Nephron progenitor cell (in vitro differentiated cells): Measurements from ENCODE around the gene FASN.

Experiments
- DNase-seq: peaks from one replicate; pipeline ENCODE4 v3.0.0; 2021
- H3K27ac Mint-ChIP-seq: 2 replicates; pipeline ENCODE4 v1.8.0; 2021; ENCODE audit warnings: mild to moderate bottlenecking, moderate library complexity, mixed read lengths
- H3K27me3 Mint-ChIP-seq: 2 replicates; pipeline ENCODE4 v1.8.0; 2021; ENCODE audit warnings: mild to moderate bottlenecking, low read depth, mixed read lengths; ENCODE audit not compliant: poor library complexity
- H3K36me3 Mint-ChIP-seq: 2 replicates; pipeline ENCODE4 v1.8.0; 2021; ENCODE audit warnings: low read depth, mixed read lengths
- H3K4me1 Mint-ChIP-seq: 2 replicates; pipeline ENCODE4 v1.8.0; 2021; ENCODE audit warnings: mixed read lengths
- H3K4me3 Mint-ChIP-seq: 2 replicates; pipeline ENCODE4 v1.8.0; 2021; ENCODE audit warnings: mild to moderate bottlenecking, moderate library complexity, mixed read lengths
- H3K9me3 Mint-ChIP-seq: 2 replicates; pipeline ENCODE4 v1.8.0; 2021; ENCODE audit warnings: mild to moderate bottlenecking, moderate library complexity, mixed read lengths
- TF ChIP-seq, protein P1 (sequence below): fragments of 200-600 bp; sonication (generic); IDR thresholded peaks from 2 replicates; pipeline ENCODE4 v1.5.0; 2021; ENCODE audit warnings: antibody characterized with exemption

Gene FASN

DNA sequence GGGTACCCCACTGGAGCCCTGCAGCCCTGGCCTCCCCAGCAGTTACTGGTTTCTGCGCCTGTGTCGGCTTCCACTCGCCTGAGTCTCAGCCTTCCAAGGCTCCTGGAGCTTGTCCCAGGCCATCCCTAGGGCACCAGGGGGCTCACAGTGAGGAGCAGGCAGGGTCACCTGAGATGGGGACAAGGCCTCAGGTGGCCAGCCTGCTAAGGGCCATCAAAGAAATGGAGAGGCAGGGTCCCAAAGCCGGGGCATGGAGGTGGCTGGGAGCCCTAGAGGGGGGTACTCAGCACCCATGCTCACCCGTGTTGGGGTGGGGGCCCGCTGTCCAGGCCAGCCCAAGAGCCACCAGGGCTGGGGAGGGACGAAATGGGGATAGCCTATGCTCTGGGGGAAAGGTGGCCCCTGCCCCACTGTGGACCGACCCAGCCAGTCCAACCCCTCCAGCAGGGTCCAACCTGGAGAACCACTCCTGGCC lies 1.3 kb downstream of the FASN start:
- Mint-ChIP-seq H3K36me3 (no peaks in the 10 kb centered on the region), H3K9me3 (no peaks in the 10 kb centered on the region), H3K27ac (no peak overlapping the region), H3K27me3 (no peaks in the 10 kb centered on the region), H3K4me1 (peaks cover 35% of the 10 kb centered on the region), H3K4me3 (peak overlapping the region; percentile 77)
- DNase-seq, result no peak
- TF ChIP-seq, protein P1, sequence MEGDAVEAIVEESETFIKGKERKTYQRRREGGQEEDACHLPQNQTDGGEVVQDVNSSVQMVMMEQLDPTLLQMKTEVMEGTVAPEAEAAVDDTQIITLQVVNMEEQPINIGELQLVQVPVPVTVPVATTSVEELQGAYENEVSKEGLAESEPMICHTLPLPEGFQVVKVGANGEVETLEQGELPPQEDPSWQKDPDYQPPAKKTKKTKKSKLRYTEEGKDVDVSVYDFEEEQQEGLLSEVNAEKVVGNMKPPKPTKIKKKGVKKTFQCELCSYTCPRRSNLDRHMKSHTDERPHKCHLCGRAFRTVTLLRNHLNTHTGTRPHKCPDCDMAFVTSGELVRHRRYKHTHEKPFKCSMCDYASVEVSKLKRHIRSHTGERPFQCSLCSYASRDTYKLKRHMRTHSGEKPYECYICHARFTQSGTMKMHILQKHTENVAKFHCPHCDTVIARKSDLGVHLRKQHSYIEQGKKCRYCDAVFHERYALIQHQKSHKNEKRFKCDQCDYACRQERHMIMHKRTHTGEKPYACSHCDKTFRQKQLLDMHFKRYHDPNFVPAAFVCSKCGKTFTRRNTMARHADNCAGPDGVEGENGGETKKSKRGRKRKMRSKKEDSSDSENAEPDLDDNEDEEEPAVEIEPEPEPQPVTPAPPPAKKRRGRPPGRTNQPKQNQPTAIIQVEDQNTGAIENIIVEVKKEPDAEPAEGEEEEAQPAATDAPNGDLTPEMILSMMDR, result no peak

DNA sequence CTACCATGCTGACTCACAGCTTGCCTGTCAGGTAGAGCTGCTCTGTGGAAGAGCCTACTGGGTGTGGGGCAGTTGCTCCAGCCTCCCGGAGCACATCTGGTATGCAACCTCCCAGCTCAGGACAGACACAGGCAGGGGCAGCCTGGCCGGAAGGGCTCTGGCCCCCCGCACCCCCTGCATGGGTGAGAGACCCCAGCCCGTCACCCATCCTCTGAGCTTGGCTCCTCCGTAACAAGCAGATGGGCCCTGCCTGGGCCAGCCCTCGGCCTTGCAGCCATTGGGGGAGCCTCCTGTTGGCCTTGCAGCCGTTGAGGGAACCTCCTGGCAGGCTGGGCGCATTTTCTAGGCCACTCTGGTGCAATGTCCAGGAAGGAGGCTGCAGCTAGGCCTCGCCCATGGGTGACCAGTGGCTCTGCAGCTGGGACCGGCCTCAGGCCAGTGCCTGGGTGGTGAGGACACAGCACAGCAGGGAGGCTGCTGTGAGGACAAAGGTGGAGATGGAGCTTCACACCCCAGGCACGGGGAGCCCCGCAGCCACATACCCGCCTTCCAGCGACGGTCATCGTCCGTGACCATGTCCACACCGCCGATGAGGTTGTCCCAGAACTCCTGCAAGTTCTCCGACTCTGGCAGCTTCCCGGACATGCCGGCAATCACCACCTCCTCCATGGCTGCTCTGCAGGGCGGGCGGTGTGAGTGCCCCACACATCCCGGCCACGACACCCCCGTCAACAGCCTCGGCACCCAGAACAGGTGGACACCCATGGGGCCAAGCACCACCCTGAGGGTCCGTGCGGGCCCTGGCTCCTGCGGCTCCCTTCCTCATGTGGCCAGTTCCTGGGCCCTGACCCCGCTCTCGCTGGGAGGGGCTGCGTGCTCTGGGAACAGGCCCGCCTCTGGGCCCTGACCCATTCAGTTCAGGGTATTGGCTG lies 2.0 kb downstream of the FASN start:
- Mint-ChIP-seq H3K4me1 (peaks cover 28% of the 10 kb centered on the region), H3K36me3 (no peaks in the 10 kb centered on the region), H3K27me3 (no peaks in the 10 kb centered on the region), H3K9me3 (no peaks in the 10 kb centered on the region), H3K27ac (no peak overlapping the region), H3K4me3 (peak overlapping the region; percentile 77)
- no peak for DNase-seq
- TF ChIP-seq, protein P1, result no peak

DNA sequence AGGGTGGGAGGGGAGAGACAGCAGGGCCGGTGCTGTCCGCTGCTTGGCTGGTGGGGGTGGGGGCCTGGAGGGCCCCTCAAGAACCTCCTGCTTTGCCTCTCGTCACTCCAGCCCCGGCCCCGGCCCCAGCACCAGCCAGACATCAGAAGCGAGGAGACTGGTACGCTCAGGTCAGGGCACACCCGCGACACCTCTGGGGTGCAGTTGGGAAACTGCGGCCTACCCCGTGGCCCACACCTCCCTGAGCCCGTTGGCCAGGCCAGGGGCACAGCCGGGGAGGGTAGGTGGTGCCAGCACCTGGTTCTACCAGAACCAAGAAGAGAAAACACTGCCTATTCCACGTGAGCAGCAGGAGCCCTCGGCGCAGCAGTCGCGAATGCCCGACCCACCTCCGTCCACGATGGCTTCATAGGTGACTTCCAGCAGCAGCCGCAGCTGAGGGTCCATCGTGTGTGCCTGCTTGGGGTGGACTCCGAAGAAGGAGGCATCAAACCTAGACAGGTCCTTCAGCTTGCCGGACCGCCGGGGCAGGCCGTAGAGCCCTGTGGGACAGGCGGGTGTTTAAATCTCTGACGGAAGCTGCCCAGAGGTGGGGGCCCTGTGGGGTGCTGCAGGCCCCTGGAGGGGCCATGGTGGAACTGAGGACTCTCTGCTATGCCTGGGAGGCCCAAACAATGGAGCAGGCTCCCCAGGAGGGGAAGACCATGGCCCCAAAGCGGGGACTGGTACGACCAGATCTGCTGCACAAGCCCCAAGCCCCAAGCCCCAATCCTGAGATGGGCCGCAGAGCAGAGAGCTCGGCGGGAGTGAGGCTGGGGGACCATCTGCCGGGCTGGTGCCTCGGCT lies 2.9 kb downstream of the FASN start:
- Mint-ChIP-seq H3K4me3 (peak overlapping the region; percentile 77), H3K9me3 (no peaks in the 10 kb centered on the region), H3K27me3 (no peaks in the 10 kb centered on the region)

DNA sequence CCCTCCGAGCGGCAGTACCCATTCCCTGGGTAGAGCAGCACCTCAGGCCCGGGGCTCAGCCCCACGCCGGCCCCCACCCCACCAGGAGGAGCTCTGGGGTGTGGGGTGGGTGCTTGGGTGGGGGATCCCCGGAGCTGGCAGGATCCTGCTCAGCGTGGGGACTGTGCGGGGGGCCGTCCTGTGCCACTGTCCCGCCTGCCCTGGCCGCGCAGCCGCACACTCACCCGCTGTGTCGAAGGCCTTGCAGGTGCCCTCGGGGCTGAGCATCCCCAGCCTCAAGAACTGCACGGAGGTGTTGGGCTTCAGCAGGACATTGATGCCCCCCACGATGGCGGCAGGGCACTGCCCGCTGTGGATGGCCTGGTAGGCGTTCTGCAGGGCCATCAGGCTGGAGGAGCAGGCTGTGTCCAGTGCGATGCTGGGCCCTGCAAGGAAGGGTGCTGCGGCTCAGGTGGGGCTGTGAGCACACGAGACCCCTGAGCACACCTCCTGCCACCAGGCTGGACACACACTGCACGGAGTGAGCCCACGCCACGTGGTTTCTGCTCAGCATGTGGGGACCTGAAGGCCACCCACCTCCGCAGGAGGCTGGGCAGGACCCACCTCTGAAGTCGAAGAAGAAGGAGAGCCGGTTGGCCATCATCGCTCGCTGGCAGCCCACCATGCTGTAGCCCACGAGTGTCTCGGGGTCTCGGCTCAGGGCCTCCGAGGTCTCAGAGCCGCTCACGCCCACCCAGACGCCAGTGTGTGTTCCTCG lies 4.9 kb downstream of the FASN start:
- H3K9me3 Mint-ChIP-seq, result no peaks in the 10 kb centered on the region
- H3K27me3 Mint-ChIP-seq, result no peaks in the 10 kb centered on the region
- DNase-seq, result no peak
- peaks cover 9% of the 10 kb centered on the region for H3K4me1 Mint-ChIP-seq
- H3K36me3 Mint-ChIP-seq, result no peaks in the 10 kb centered on the region
- H3K27ac Mint-ChIP-seq, result no peak overlapping the region
- H3K4me3 Mint-ChIP-seq, result no peak overlapping the region
- TF ChIP-seq, protein P1, result no peak

More for the DNA sequence above, 2.9 kb downstream of the FASN start:
- H3K36me3 Mint-ChIP-seq, result no peaks in the 10 kb centered on the region
- peaks cover 19% of the 10 kb centered on the region for H3K4me1 Mint-ChIP-seq
- TF ChIP-seq, protein P1, result no peak
- peak overlapping the region; percentile 29 for H3K27ac Mint-ChIP-seq
- no peak for DNase-seq

DNA sequence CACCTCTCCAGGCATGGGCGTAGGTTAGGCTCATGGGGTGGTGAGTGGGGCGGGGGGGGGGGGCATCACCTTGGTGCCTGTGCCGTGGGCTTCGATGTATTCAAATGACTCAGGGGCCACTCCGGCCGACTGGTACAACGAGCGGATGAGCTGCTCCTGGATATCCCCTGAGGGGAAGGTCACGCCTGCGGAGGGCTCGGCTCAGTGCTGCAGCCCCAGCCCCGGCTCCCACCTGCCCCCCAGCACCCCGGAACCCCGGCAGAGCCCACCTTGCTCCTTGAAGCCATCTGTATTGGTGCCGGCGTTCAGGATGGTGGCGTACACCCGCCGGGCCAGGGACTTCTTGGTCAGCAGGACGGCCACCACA lies 5.4 kb downstream of the FASN start:
- H3K4me1 Mint-ChIP-seq, result peaks cover 9% of the 10 kb centered on the region
- no peaks in the 10 kb centered on the region for H3K27me3 Mint-ChIP-seq
- no peak overlapping the region for H3K27ac Mint-ChIP-seq
- no peak overlapping the region for H3K4me3 Mint-ChIP-seq
- no peak for DNase-seq
- TF ChIP-seq, protein P1, result no peak
- H3K36me3 Mint-ChIP-seq, result no peaks in the 10 kb centered on the region
- H3K9me3 Mint-ChIP-seq, result no peaks in the 10 kb centered on the region
